GM19324 (cell line): ENCODE results near the gene ACTN3.
"Not testable (repeated sequence)": the region's sequence is repeated elsewhere in the genome, so short reads cannot be mapped to it uniquely, and the experiment has no call there.

ENCODE experiments used
- ATAC-seq: cut with Tn5 transposase; IDR thresholded peaks from one replicate; pipeline ENCODE4 v1.9.1; 2021; ENCODE audit warnings: mild to moderate bottlenecking, moderate library complexity; ENCODE audit not compliant: unreplicated experiment, low FRiP score

ACTN3 gene

DNA sequence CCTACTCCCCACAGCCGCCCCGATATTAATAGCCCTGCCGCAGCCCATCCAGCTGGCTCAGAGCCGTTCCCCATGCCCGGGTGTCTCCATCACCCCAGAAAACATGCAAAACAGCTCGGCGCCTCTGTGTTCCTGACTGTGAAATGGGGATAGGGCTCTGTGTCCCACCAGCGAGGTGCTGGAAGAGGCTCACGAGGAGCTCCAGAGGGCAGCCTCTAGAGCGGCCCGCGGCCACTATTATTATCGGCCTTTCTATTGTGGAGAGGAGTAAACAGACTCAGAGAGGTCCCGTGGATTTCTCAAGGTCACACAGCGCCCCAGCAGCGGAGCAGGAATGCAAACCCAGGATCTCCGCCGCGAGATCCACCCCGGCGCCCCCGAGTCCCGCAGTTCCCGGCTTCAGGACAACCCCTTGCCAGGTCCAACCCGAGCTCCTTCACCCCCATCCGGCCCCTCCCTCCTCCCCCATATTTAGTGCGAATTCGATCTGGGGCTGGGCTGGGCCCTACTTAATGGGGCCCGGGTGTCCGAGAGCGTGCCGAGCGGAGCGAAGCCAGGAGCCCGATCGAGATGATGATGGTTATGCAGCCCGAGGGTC is at the start of gene ACTN3:
TSS of gene ACTN3 (plus strand) at position 536 of the 598 bp plus-strand sequence. CDS start at position 571, 35 bp downstream.
- ATAC-seq, result no peak

DNA sequence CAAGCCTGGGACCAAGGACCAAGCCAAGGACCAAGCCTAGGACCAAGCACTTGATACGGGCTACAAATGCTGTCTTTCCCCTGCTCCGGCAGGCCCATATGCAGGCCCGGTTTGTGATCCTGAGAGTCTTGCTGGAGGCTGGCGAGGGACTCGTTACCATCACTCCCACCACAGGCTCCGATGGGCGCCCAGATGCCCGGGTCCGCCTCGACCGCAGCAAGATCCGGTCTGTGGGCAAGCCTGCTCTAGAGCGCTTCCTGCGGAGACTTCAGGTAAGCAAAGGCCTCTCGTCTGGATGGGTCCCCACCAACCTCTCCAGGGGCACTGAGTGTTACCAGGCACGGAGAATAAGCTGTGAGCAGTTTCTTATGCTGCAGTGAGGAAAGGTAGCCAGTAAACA is 49.5 kb upstream of the ACTN3 start:
- no peak for ATAC-seq

DNA sequence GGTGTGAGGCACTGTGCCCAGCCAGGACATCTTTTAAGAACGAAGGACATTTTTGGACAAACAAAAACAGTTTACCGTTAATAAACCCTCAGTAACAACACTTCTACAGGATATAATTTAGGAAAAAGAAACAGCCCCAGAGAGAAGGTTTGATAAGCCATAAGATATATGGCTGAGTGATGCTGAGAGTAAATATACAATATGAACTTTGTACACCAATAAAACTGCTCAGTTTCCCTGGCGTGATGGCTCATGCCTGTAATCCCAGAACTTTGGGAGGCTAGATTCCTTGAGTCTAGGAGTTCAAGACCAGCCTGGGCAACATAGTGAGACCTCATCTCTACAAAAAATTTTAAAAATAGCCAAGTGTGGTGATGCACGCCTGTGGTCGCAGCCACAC is 48.2 kb upstream of the ACTN3 start:
- ATAC-seq, result no peak

DNA sequence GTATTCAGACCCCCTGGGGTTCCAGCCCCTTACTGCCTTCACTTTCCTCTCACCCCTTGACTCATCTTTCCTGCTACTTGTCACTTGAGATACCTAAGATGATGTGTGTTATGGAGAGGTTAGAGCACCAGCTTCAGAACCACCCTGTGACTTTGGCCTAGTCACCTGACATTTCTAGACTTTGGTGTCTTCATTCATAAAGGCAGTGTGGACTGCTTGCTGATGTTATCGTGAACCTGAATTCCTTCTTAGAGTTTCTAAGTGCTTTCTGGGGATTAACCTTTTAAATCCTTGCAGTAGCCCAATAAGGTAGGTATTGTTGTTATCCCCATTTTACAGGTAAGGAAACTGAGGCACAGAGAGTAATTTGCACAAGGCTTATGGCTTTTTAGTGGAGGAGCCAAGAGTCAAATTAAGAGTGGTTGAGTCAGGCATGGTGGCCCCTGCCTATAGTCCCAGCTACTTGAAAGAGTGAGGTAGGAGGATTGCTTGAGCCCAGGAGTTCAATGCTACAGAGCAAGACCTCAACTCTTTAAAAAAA is 41.4 kb upstream of the ACTN3 start:
- ATAC-seq, result no peak

DNA sequence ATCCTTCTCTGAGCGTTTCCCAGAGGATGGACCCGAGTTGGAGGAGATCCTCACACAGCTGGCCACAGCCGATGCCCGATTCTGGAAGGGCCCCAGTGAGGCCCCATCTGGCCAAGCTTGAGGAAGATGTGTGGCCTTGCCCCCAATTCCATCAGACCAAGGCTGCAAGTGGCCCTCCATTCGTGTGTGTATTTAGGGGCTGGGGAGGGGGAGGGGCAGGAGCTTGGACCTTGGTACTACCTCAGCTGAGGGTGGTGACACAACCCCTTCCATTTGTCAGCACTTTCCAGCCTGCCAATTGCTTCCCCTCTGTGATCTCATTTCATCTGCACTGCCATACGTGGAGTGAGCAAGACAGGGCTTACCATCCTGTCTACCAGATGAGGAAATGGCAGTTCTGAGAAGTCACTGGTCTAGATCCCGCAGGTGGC is 37.6 kb upstream of the ACTN3 start:
- no peak for ATAC-seq

DNA sequence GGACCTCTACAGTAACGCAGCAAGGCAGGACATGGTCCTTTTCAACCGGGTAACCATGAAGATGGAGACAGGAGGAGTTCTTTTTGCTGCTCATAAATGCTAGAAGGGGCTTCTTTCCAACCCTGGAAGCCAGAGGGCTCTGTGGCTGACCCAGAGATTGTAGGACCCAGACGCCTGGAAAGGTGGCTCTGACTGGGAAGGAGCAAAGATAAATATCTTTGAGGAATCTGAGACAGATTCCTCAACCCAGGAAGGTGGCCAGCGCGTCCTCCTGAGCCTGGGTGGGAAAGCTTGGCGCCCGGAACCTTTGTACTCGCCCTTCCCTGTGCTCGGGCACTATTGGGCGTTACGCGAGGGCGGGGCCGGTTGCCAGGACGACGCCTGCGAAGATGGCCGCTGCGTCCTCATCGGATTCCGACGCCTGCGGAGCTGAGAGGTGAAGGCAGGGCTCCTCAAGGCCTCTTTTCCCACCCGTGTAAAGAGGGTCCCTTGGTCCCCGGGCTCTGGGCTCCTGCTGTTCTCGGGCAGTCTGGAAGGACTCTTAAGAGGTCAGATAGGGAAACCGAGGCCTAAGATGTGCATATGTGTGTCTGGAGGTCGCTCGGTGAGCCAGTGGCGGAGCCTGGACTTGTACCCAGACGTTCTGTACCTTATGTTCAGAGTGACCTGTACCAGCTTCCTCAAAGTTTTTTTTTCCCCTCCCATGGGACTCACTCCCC is 36.3 kb upstream of the ACTN3 start, which contains the start of gene BBS1:
TSS of gene BBS1 (plus strand) at position 365 of the 719 bp plus-strand sequence. CDS start at position 390, 25 bp downstream.
- ATAC-seq, result peak; percentile 83

DNA sequence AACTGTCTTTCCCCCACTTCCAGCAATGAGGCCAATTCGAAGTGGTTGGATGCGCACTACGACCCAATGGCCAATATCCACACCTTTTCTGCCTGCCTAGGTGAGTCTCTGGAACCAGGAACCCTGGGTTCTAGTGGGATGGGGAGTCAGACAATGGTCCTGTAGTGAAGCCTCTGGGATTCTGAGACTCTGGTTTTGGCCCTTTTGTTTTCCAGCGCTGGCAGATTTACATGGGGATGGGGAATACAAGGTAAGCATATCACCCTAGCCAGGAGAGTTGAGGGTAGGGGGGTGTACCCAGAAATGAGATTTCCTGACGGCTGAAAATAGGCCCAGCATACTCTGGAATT is 35.7 kb upstream of the ACTN3 start:
- ATAC-seq, result no peak

DNA sequence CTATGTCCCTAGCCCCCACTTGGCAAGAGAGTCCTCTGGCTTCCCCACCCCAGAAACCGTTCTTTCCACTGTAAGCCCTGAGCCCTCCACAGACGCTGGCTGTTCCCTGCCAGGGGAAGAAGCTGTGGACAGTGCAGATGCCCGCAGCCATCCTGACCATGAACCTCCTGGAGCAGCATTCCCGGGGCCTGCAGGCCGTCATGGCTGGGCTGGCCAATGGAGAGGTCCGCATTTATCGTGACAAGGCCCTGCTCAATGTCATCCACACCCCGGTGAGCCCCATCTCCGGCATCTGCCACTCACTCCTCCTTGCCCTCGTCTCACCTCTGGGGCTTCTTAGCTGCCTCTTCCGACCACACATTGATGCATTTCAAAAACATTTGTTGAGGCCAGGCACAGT is 23.1 kb upstream of the ACTN3 start:
- ATAC-seq, result no peak

DNA sequence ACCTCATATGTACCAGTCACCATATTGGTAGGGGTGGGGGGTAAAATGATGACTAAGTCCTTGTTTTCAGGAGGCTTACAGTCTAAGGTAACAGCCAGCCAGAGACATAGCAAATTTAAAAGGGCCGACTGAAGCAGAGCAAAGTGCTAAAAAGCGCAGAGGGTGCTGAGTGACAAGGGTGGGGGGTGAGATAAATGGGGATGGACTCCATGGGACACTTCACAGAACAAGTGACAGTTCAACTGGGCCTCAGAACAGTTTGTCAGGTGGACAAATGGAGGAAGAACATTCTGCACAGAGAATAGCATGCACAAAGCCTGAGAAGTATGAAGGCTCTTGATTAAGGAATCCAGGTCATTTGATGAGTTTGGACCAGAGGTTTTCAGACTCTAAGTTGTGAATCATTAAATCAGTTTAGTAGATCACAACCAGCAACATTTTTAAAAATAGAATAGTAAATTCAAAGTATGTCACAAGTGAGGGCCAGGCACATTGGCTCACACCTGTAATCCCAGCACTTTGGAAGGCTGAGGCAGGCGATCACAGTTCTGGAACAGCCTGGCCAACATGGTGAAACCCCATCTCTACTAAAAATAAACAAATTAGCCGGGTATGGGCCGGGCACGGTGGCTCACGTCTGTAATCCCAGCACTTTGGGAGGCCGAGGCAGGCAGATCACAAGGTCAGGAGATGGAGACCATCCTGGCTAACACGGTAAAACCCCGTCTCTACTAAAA is 22.2 kb upstream of the ACTN3 start:
- no peak for ATAC-seq

DNA sequence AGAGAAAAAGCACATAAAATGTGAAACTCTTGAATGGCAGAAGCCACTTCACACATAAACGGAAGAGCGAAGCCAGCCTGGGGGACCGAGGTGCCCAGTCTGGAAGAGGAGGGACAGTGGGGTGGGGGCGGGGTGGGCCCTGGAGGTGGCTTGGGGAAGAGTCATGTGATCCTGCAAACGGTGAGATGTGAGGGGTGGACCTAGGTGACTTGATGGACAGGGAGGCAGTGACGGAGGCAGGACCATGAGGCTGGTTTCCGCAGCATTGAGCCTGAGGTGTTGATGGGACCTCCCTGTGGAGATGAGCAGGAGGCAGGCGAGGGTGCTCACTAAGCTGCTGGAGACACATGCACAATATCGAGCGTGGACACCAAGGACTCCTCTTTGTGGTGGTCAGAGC is 17.6 kb upstream of the ACTN3 start:
- ATAC-seq, result no peak

DNA sequence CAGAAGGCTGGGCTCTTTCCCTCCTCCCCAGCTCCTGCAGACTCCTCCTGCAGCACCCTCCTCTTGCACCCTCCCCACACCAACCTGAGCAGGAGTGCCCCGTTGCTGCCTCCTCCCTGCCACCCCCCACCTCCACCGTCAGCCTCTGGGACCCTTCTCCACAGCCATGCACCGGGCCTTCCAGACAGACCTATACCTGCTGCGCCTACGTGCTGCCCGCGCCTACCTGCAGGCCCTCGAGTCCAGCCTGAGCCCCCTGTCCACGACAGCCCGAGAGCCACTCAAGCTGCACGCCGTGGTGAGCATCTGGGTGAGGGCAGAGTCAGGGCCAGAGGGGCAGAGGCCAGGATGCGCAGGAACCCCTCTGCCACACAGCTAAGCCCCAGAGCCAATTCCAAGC is 17.0 kb upstream of the ACTN3 start:
- no peak for ATAC-seq

DNA sequence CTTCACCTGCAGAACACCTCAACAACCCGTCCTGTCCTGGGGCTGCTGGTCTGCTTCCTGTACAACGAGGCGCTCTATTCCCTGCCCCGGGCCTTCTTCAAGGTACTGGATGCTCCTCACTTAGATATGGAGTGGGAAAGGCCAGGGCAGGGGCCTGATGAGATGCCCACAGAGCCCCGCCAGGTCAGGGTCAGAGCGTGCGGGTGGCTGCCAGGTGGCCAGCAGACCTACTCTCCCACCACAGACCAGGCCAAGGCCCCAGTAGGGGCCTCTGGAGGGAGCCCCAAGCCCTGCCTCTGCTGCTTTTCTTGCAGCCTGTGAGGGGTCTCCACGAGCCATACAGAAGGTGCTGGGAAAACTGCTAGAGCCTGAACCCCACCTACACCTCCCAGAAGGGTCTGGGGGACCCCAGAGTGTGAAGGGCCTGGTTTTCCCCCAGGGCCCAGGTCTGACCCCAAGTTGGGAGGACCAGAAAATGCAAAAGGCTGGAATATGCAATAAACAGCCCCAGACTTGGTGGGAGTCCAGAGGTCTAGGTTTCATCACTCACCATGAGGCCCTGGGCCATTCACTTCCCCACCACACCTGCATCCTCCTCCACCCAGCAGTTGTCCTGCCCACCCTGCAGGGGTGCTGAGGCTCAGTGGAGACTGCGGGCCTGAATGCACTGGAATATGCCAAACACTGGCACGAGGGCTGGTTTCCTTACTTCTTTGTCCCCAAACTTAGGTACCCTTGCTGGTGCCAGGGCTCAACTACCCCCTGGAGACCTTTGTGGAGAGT is 15.6 kb upstream of the ACTN3 start:
- no peak for ATAC-seq

DNA sequence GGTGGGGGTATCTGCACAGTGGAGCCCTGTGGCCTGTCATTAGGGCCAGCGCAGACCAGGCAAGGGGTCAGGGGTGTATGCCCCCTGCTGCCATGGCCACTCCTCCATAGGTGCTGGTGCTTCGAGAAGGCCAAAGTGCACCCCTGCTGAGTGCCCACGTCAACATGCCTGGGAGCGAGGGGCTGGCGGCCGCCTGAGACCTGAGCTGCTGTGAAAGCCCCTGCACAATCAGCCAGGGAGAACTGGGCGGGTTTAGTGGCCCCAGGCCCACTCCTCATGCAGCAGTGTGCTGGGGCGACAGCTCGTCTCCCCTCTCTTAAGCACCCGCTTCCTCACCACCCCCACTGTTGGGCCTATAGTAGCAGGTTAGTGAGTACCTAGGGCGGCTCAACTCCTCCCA is 14.9 kb upstream of the ACTN3 start:
- ATAC-seq, result no peak

DNA sequence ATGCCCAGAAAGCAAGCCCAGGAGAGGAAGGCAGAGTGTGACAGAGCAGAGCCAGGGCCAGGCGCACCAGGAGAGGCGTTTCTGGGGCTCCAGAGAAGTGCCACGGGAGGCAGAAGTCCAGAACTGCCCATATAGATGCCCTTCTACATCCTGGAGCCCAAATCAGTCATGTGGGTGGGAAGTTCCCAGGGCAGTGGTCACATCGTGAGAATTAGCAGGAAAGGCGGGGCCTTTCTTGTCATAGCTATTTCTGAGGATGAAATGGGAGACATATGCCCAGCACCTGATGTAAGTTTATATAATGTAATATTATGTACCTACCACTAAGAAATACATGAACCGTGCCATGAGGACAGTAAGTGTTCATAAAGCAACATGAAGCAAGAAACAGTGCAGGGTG is 13.9 kb upstream of the ACTN3 start:
- no peak for ATAC-seq

DNA sequence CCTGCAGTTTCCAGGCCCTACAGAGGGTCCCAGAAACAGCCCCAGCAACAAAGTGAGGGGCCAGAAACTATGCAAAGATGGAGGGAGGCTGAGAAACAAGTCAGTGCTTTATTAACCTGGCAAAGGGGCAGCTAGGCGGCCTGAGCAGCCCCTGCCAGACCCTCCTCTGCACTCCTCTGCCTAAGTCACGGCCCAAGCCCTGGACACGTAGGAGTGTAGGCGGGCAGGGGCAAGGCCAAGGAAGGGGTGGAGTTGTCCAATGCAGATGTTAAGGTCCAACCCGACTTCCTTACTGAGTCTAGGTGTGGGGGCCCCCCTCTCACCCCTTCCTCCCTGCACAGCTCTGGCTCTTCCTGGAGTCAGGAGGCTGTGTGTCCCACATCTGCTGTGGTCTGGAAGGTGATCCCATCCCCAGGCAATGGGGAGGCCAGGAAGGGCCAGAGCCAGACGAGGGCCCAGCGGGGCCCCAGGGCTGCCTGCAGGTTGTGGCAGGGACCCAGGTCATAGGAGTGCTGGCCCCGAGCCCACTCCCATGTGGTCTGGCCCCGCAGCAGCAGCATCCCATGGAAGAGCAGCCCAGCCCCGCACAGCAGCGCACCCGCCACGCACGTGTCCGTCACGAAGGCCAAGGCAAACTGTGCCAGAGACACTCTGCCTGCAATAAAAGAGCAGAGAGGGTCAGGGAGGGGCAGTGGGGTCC is 7.4 kb upstream of the ACTN3 start:
- ATAC-seq, result no peak

DNA sequence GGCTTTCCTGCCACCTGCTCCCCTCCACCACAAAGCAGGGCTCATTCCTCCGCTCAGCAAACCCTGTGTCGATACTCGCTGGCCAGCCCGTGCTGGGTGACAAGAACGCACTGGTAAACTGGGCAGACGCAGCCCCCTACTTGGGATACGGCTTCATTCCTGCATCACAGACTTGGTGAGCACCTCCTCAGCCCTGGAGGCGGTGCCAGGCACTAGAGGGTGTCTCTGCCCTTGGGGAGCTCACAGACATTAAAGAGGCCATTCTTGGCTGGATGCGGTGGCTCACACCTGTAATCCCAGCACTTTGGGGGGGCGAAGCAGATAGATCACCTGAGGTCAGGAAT is 6.9 kb upstream of the ACTN3 start:
- ATAC-seq, result no peak

DNA sequence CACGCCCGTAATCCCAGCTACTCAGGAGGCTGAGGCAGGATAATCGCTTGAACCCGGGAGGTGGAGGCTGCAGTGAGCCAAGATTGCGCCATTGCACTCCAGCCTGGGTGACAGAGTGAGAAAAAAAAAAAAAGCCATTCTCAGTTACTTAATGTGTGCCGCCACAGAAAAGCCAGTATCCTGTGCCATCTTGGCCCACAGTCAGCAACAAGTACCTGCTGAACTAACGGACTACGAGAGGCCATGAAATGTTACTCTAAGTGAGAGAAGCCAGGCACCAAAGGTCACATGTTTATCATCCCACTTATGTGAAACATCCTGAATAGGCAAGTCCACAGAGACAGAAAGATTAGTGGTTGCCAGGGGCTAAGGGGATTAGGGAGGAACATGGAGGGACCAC is 6.1 kb upstream of the ACTN3 start:
- not testable (repeated sequence) for ATAC-seq

DNA sequence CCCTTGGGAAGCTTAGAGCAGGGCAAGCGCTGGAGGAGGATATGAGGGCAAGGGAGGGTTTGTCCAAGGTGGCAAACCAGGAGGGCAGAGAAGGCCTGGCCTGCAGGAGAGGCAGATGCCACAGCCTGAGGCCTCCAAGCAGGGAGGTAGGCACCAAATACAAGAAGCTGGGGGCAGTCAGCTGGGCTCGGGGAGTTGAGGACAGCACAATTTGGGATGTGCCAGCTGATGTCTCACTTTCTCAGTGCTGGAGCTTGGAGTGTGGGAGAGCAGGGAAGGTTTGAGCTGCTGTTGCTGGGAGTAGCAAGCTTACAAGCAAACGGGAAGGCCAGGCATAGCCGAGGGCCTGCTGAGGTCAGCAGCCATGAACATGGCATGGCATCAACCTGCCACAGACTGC is 4.8 kb upstream of the ACTN3 start:
- no peak for ATAC-seq

DNA sequence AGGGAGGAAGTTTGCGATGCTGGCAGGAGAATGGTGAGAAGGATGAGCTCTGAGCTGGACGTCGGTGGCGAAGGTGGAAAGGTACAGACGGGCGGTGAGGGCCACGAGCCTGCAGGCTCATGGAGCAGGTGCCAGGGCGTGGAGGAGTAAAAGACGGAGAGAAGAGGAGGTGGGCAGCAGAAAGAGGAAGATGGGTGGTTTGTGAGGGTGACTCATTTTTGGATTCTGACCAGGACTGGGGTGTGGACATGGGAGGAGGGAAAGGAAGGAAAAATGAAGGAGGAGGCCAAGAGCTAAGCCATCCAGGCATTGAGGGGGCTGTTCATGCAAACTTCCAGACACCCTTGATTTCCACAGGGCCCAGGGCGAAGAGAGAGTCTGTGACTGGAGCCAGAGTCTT is 4.3 kb upstream of the ACTN3 start:
- no peak for ATAC-seq
